ENCODE results near the gene GRIN2C.
"Not testable (repeated sequence)": the region's sequence is repeated elsewhere in the genome, so short reads cannot be mapped to it uniquely, and the experiment has no call there.

GRIN2C gene

GRCh38 chr17:74859459-74860228, at the start of gene GRIN2C:
Gene GRIN2C, minus strand, starts transcription at chr17:74859885. Its CDS starts 4,793 bp downstream, at chr17:74855092.
- no peak for DNase-seq

GRCh38 chr17:74909097-74909496, 49.4 kb upstream of the GRIN2C start:
- not testable (repeated sequence) for DNase-seq

- DNase-seq = no peak
These were observed 47.3 kb upstream of the GRIN2C start for GRCh38 chr17:74907012-74907411.

- not testable (repeated sequence) for DNase-seq
These were observed 46.6 kb upstream of the GRIN2C start for GRCh38 chr17:74906214-74906793.

- no peak for DNase-seq
These were observed 45.2 kb upstream of the GRIN2C start for GRCh38 chr17:74904687-74905409.

- no peak for DNase-seq
These were observed 44.0 kb upstream of the GRIN2C start for GRCh38 chr17:74903671-74904070.

GRCh38 chr17:74903034-74903433, 43.3 kb upstream of the GRIN2C start:
- DNase-seq = no peak

- DNase-seq = no peak
These were observed 41.9 kb upstream of the GRIN2C start for GRCh38 chr17:74901353-74902135.

GRCh38 chr17:74900208-74900607, 40.5 kb upstream of the GRIN2C start:
- no peak for DNase-seq

- DNase-seq = no peak
These were observed 38.8 kb upstream of the GRIN2C start for GRCh38 chr17:74898376-74898946.

- DNase-seq = no peak
These were observed 34.4 kb upstream of the GRIN2C start for GRCh38 chr17:74893936-74894671.

- no peak for DNase-seq
These were observed 33.6 kb upstream of the GRIN2C start, which contains the start of gene FADS6 for GRCh38 chr17:74892974-74893911. Gene FADS6, minus strand, starts transcription at chr17:74893633. Its CDS starts 38 bp downstream, at chr17:74893595.

GRCh38 chr17:74892013-74892841, 32.5 kb upstream of the GRIN2C start:
- no peak for DNase-seq

- no peak for DNase-seq
These were observed 30.9 kb upstream of the GRIN2C start for GRCh38 chr17:74890554-74890953.

GRCh38 chr17:74888469-74888868, 28.8 kb upstream of the GRIN2C start:
- DNase-seq = no peak

GRCh38 chr17:74883241-74883745, 23.6 kb upstream of the GRIN2C start:
- DNase-seq = no peak

GRCh38 chr17:74882517-74883240, 23.0 kb upstream of the GRIN2C start:
- DNase-seq = no peak

- DNase-seq = no peak
These were observed 21.4 kb upstream of the GRIN2C start for GRCh38 chr17:74881073-74881472.

- DNase-seq = no peak
These were observed 19.6 kb upstream of the GRIN2C start for GRCh38 chr17:74879308-74879707.

All from NCI-H446 treated with DMSO at 0.1 percent for 48 hours (cell line).